Stimulated activated naive B cell treated with anti-CD40 and anti-IgM and Interleukin-4, amounts not matched to agents 10 μg/mL and 1 μg/mL and 100 μg/mL, for 72 hours (primary cell): Measurements from ENCODE around the gene U2SURP.

Source experiments
- ATAC-seq, 2 donors: fragments of 150-1000 bp; cut with Tn5 transposase; replicated peaks; 2 replicates each; pipeline ENCODE4 v1.10.0; 2021; ENCODE audit warnings: moderate library complexity in 1 of 2
- DNase-seq: peaks from one replicate; pipeline ENCODE4 v3.0.0; 2021
- H3K27ac Mint-ChIP-seq: one replicate; pipeline ENCODE4 v1.8.0; 2022; ENCODE audit warnings: mild to moderate bottlenecking, mixed read lengths
- H3K27me3 Mint-ChIP-seq, 2 donors: one replicate each; pipeline ENCODE4 v1.8.0; 2022; ENCODE audit warnings: mixed read lengths in 2 of 2
- H3K36me3 Mint-ChIP-seq, 2 donors: one replicate each; pipeline ENCODE4 v1.8.0; 2022; ENCODE audit warnings: mixed read lengths in 2 of 2, mild to moderate bottlenecking in 1 of 2
- H3K4me1 Mint-ChIP-seq, 2 donors: one replicate each; pipeline ENCODE4 v1.8.0; 2022; ENCODE audit warnings: mixed read lengths in 2 of 2, mild to moderate bottlenecking in 1 of 2
- H3K4me3 Mint-ChIP-seq, 2 donors: one replicate each; pipeline ENCODE4 v1.8.0; 2022; ENCODE audit warnings: mild to moderate bottlenecking in 2 of 2, mixed read lengths in 2 of 2, moderate library complexity in 1 of 2
- H3K9me3 Mint-ChIP-seq, 2 donors: one replicate each; pipeline ENCODE4 v1.8.0; 2022; ENCODE audit warnings: mixed read lengths in 2 of 2, mild to moderate bottlenecking in 1 of 2

Gene U2SURP

GRCh38 chr3:143001369-143002082, at the start of gene U2SURP:
TSS of gene U2SURP (plus strand) at chr3:143001570. CDS start at chr3:143001629, 59 bp downstream.
- H3K36me3 Mint-ChIP-seq = peaks cover 2 to 11% of the 10 kb centered on the region in 2 donors
- no peaks in the 10 kb centered on the region for H3K9me3 Mint-ChIP-seq
- ATAC-seq = peak; percentile 85 to 90

GRCh38 chr3:142951794-142952193, 49.6 kb upstream of the U2SURP start:
- H3K27me3 Mint-ChIP-seq = peaks cover 39 to 49% of the 10 kb centered on the region in 2 donors
- ATAC-seq = no peak
- H3K4me1 Mint-ChIP-seq = peaks cover 0 to 5% of the 10 kb centered on the region in 2 donors
- H3K4me3 Mint-ChIP-seq = no peak overlapping the region
- H3K36me3 Mint-ChIP-seq = no peaks in the 10 kb centered on the region
- no peak for DNase-seq
- no peaks in the 10 kb centered on the region for H3K9me3 Mint-ChIP-seq
- H3K27ac Mint-ChIP-seq = no peak overlapping the region

More at GRCh38 chr3:143001369-143002082, at the start of gene U2SURP:
- Mint-ChIP-seq H3K27me3 (no peaks in the 10 kb centered on the region), H3K27ac (peak within 1 kb of the TSS; percentile 99), H3K4me1 (peaks cover 20 to 40% of the 10 kb centered on the region in 2 donors), H3K4me3 (peak within 1 kb of the TSS; percentile 98 to 99)
- DNase-seq = peak; percentile 93

- ATAC-seq (no peak), DNase-seq (no peak)
- Mint-ChIP-seq H3K36me3 (no peaks in the 10 kb centered on the region), H3K4me3 (no peak overlapping the region), H3K4me1 (peaks cover 0 to 1% of the 10 kb centered on the region in 2 donors), H3K9me3 (no peaks in the 10 kb centered on the region), H3K27ac (no peak overlapping the region), H3K27me3 (peaks cover 39 to 47% of the 10 kb centered on the region in 2 donors)
Measured at GRCh38 chr3:142952272-142953193, 48.8 kb upstream of the U2SURP start.

- Mint-ChIP-seq H3K4me3 (no peak overlapping the region), H3K36me3 (no peaks in the 10 kb centered on the region), H3K27me3 (peaks cover 31 to 42% of the 10 kb centered on the region in 2 donors), H3K9me3 (no peaks in the 10 kb centered on the region), H3K27ac (no peak overlapping the region), H3K4me1 (no peaks in the 10 kb centered on the region)
- DNase-seq = no peak
- ATAC-seq = no peak
Measured at GRCh38 chr3:142953443-142953842, 47.9 kb upstream of the U2SURP start.

GRCh38 chr3:142958707-142959106, 42.7 kb upstream of the U2SURP start:
- ATAC-seq = no peak
- H3K27ac Mint-ChIP-seq = no peak overlapping the region
- peaks cover 6 to 9% of the 10 kb centered on the region in 2 donors for H3K4me1 Mint-ChIP-seq
- H3K4me3 Mint-ChIP-seq = no peak overlapping the region
- H3K27me3 Mint-ChIP-seq = peaks cover 32 to 48% of the 10 kb centered on the region in 2 donors
- H3K36me3 Mint-ChIP-seq = peaks cover 3 to 5% of the 10 kb centered on the region in 2 donors
- no peaks in the 10 kb centered on the region for H3K9me3 Mint-ChIP-seq
- no peak for DNase-seq

- Mint-ChIP-seq H3K27ac (no peak overlapping the region), H3K9me3 (no peaks in the 10 kb centered on the region), H3K4me3 (no peak overlapping the region), H3K4me1 (peaks cover 11 to 16% of the 10 kb centered on the region in 2 donors), H3K27me3 (peaks cover 32 to 60% of the 10 kb centered on the region in 2 donors), H3K36me3 (peaks cover 3 to 5% of the 10 kb centered on the region in 2 donors)
- DNase-seq (no peak), ATAC-seq (no peak)
Measured at GRCh38 chr3:142960322-142960850, 41.0 kb upstream of the U2SURP start.

GRCh38 chr3:142961539-142961938, 39.8 kb upstream of the U2SURP start:
- Mint-ChIP-seq H3K4me1 (peaks cover 11 to 16% of the 10 kb centered on the region in 2 donors), H3K27ac (no peak overlapping the region), H3K4me3 (no peak overlapping the region), H3K36me3 (peaks cover 3 to 5% of the 10 kb centered on the region in 2 donors), H3K9me3 (no peaks in the 10 kb centered on the region), H3K27me3 (peaks cover 35 to 63% of the 10 kb centered on the region in 2 donors)
- no peak for DNase-seq
- no peak for ATAC-seq

- Mint-ChIP-seq H3K4me1 (peaks cover 11 to 16% of the 10 kb centered on the region in 2 donors), H3K36me3 (peaks cover 3 to 5% of the 10 kb centered on the region in 2 donors), H3K9me3 (no peaks in the 10 kb centered on the region), H3K27ac (no peak overlapping the region), H3K4me3 (peak overlapping the region; percentile 73 to 79), H3K27me3 (peaks cover 39 to 61% of the 10 kb centered on the region in 2 donors)
- DNase-seq (no peak), ATAC-seq (no peak)
Measured at GRCh38 chr3:142962175-142962519, 39.2 kb upstream of the U2SURP start.

- Mint-ChIP-seq H3K27me3 (peaks cover 36 to 57% of the 10 kb centered on the region in 2 donors), H3K27ac (no peak overlapping the region), H3K4me1 (peaks cover 11 to 16% of the 10 kb centered on the region in 2 donors), H3K4me3 (peak overlapping the region; percentile 73 to 79), H3K9me3 (no peaks in the 10 kb centered on the region), H3K36me3 (peaks cover 3 to 5% of the 10 kb centered on the region in 2 donors)
- ATAC-seq (peak; percentile 12 to 22), DNase-seq (no peak)
Measured at GRCh38 chr3:142962520-142963233, 38.7 kb upstream of the U2SURP start.

GRCh38 chr3:142963234-142963515, 38.2 kb upstream of the U2SURP start:
- H3K9me3 Mint-ChIP-seq = no peaks in the 10 kb centered on the region
- no peak overlapping the region for H3K27ac Mint-ChIP-seq
- peak overlapping the region; percentile 73 to 79 for H3K4me3 Mint-ChIP-seq
- H3K4me1 Mint-ChIP-seq = peaks cover 11 to 16% of the 10 kb centered on the region in 2 donors
- DNase-seq (no peak), ATAC-seq (peak; percentile 36 to 41)
- peaks cover 37 to 57% of the 10 kb centered on the region in 2 donors for H3K27me3 Mint-ChIP-seq
- peaks cover 3 to 5% of the 10 kb centered on the region in 2 donors for H3K36me3 Mint-ChIP-seq

- Mint-ChIP-seq H3K4me3 (peak within 1 kb of the TSS; percentile 78 to 83), H3K4me1 (peaks cover 11 to 16% of the 10 kb centered on the region in 2 donors), H3K9me3 (no peaks in the 10 kb centered on the region), H3K27me3 (peaks cover 42 to 57% of the 10 kb centered on the region in 2 donors), H3K27ac (no peak within 1 kb of the TSS), H3K36me3 (peaks cover 3 to 5% of the 10 kb centered on the region in 2 donors)
- no peak for DNase-seq
- peak; percentile 60 to 67 for ATAC-seq
Measured at GRCh38 chr3:142963516-142964448, 37.6 kb upstream of the U2SURP start, which contains the start of gene PAQR9. TSS of gene PAQR9 (minus strand) at chr3:142963674. CDS start at chr3:142963336, 338 bp downstream.

- Mint-ChIP-seq H3K9me3 (no peaks in the 10 kb centered on the region), H3K27me3 (peaks cover 48 to 52% of the 10 kb centered on the region in 2 donors), H3K27ac (no peak overlapping the region), H3K4me3 (no peak overlapping the region), H3K4me1 (peaks cover 11 to 16% of the 10 kb centered on the region in 2 donors), H3K36me3 (peaks cover 3 to 5% of the 10 kb centered on the region in 2 donors)
- no peak for ATAC-seq
- DNase-seq = no peak
Measured at GRCh38 chr3:142965581-142965980, 35.8 kb upstream of the U2SURP start.

GRCh38 chr3:142966808-142967207, 34.6 kb upstream of the U2SURP start:
- H3K4me1 Mint-ChIP-seq = peaks cover 11 to 16% of the 10 kb centered on the region in 2 donors
- H3K9me3 Mint-ChIP-seq = no peaks in the 10 kb centered on the region
- DNase-seq (no peak), ATAC-seq (no peak)
- no peak overlapping the region for H3K4me3 Mint-ChIP-seq
- no peak overlapping the region for H3K27ac Mint-ChIP-seq
- peaks cover 45 to 52% of the 10 kb centered on the region in 2 donors for H3K27me3 Mint-ChIP-seq
- peaks cover 3 to 5% of the 10 kb centered on the region in 2 donors for H3K36me3 Mint-ChIP-seq
